Measurements from ENCODE around the gene STXBP5L. TPM values are rescaled to one million over a fixed set of nuclear protein-coding genes. Genes with fewer than 3 reads are reported as not detected.

STXBP5L gene
- total and polyA plus RNA-seq, 8 donors = 0.11 to 1.5 (median 0.54) TPM

GRCh38 chr3:121405631-121406030 is 497.6 kb downstream of the STXBP5L start:
- 55 to 76% methylated on average over 1 of the region's 1 CpG for WGBS, 2 donors
- Histone ChIP-seq H3K27me3 (no peaks in the 10 kb centered on the region), H3K9me3 (no peaks in the 10 kb centered on the region), H3K27ac (no peak overlapping the region), H3K4me3 (no peak overlapping the region), H3K4me1 (no peaks in the 10 kb centered on the region), H3K36me3 (no peaks in the 10 kb centered on the region)
- TF ChIP-seq, protein P1, sequence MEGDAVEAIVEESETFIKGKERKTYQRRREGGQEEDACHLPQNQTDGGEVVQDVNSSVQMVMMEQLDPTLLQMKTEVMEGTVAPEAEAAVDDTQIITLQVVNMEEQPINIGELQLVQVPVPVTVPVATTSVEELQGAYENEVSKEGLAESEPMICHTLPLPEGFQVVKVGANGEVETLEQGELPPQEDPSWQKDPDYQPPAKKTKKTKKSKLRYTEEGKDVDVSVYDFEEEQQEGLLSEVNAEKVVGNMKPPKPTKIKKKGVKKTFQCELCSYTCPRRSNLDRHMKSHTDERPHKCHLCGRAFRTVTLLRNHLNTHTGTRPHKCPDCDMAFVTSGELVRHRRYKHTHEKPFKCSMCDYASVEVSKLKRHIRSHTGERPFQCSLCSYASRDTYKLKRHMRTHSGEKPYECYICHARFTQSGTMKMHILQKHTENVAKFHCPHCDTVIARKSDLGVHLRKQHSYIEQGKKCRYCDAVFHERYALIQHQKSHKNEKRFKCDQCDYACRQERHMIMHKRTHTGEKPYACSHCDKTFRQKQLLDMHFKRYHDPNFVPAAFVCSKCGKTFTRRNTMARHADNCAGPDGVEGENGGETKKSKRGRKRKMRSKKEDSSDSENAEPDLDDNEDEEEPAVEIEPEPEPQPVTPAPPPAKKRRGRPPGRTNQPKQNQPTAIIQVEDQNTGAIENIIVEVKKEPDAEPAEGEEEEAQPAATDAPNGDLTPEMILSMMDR (IDR thresholded peaks at IDR 0.05) = no peak
- DNase-seq (no peak), FAIRE-seq (no peak), ATAC-seq (no peak)
- intact Hi-C loops (cut with DNase I) = no loop called here

GRCh38 chr3:121411523-121411922 is 503.5 kb downstream of the STXBP5L start:
- no peak overlapping the region for H3K27ac ChIP-seq
- no peak for DNase-seq
- FAIRE-seq = no peak
- H3K4me1 ChIP-seq = no peaks in the 10 kb centered on the region
- TF ChIP-seq, protein P1 (IDR thresholded peaks at IDR 0.05) = no peak
- H3K4me3 ChIP-seq = no peak overlapping the region
- no peak for ATAC-seq
- intact Hi-C loops (cut with DNase I) = no loop called here
- H3K27me3 ChIP-seq = no peaks in the 10 kb centered on the region
- no peaks in the 10 kb centered on the region for H3K9me3 ChIP-seq
- H3K36me3 ChIP-seq = no peaks in the 10 kb centered on the region
- 73 to 85% methylated on average over 1 of the region's 1 CpG for WGBS, 2 donors

DNA sequence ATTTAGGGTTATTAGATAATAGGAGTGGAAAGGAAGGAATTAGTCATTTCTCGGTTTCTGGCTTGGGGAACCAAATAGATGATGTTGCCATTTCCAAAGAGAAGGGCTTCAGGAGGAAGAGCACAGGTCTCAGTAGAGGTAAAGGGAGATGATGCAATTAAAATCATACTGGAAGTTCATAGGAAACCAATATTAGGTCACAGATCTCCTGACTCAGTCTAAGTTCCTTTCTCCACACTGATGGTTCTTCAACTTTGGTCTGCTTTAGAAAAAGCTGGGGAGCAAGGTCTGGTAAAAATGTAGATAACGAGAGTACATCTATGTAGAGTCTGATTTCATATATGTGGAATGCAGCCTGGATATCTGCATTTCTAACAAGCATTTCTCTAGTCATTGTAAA is 506.9 kb downstream of the STXBP5L start:
- Histone ChIP-seq H3K27ac (no peak overlapping the region), H3K9me3 (no peaks in the 10 kb centered on the region), H3K4me1 (no peaks in the 10 kb centered on the region), H3K27me3 (no peaks in the 10 kb centered on the region), H3K36me3 (no peaks in the 10 kb centered on the region), H3K4me3 (no peak overlapping the region)
- WGBS, 2 donors = 84 to 93% methylated on average over 2 of the region's 2 CpGs
- no peak for DNase-seq
- FAIRE-seq = no peak
- ATAC-seq = no peak
- intact Hi-C loops (cut with DNase I) = no loop called here
- TF ChIP-seq, protein P1 (IDR thresholded peaks at IDR 0.05) = no peak

DNA sequence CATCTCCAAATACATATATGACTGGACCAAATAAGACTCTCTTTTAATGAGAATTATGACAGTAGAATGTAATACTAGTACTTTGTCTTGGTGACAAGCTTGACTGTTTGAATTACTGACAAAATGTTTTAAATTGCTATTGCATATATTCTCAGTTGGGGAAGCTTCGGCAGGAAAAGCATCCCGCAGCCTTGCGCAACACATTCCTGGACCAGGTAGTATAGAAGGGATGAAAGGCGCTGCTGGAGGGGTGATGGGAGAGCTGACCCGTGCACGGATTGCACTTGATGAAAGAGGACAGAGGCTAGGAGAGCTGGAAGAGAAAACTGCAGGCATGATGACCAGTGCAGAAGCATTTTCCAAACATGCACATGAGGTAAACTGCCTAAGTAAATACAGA is 510.2 kb downstream of the STXBP5L start:
- H3K27ac ChIP-seq = no peak overlapping the region
- 88 to 93% methylated on average over 6 of the region's 6 CpGs for WGBS, 2 donors
- FAIRE-seq = no peak
- TF ChIP-seq, protein P1 (IDR thresholded peaks at IDR 0.05) = no peak
- H3K4me1 ChIP-seq = no peaks in the 10 kb centered on the region
- no peak overlapping the region for H3K4me3 ChIP-seq
- no peaks in the 10 kb centered on the region for H3K9me3 ChIP-seq
- H3K27me3 ChIP-seq = no peaks in the 10 kb centered on the region
- intact Hi-C loops (cut with DNase I) = no loop called here
- ATAC-seq = no peak
- DNase-seq = no peak
- no peaks in the 10 kb centered on the region for H3K36me3 ChIP-seq

DNA sequence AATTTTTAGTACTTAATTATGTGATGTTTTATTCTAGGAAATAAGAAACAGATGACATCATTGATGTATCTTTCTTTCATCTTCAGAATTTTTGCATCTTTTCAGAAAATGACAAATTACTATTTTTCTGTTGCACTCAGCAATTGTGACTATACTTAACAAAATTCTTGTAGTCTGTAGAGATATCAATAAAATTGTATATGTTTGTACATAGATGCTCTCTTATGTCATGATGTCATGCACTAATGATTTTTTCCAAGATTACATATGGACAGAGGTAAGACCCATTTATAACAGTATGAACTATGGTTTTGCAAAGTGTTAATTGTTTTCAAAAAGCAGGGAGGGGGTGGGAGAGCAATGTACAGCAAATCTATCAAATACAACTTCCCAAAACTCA is 516.5 kb downstream of the STXBP5L start:
- FAIRE-seq = no peak
- Histone ChIP-seq H3K36me3 (no peaks in the 10 kb centered on the region), H3K9me3 (no peaks in the 10 kb centered on the region), H3K4me3 (no peak overlapping the region), H3K27me3 (no peaks in the 10 kb centered on the region), H3K4me1 (no peaks in the 10 kb centered on the region), H3K27ac (no peak overlapping the region)
- TF ChIP-seq, protein P1 (IDR thresholded peaks at IDR 0.05) = no peak
- ATAC-seq = no peak
- intact Hi-C loops (cut with DNase I) = no loop called here
- DNase-seq = no peak

Measured in pancreas (tissue), 10 donors.